H1 (cell line): ENCODE data around the gene CD7. TPM values are rescaled to one million over a fixed set of nuclear protein-coding genes. Genes with fewer than 3 reads are reported as not detected.

Experiments used
- CTCF ChIA-PET: fragments of 300-600 bp; sonication (Branson Sonifier 250); formaldehyde crosslinking; loops from one replicate; lab custom pipeline; 2021; ENCODE audit not compliant: partially characterized antibody; lab: Charles Lee
- POLR2A ChIA-PET: fragments of 300-600 bp; sonication (Branson Sonifier 250); formaldehyde crosslinking; loops from one replicate; lab custom pipeline; 2021; ENCODE audit warnings: inconsistent platforms; ENCODE audit not compliant: partially characterized antibody; lab: Charles Lee
- DNase-seq, 2 experiments: peaks; one replicate each; pipeline versions ENCODE4 v3.0.0 to v3.0.0-alpha.2; 2010 to 2022; ENCODE audit warnings: low spot score in 2 of 2, low read depth in 1 of 2, mixed read lengths in 1 of 2
- FAIRE-seq: peaks from 2 replicates; lab custom pipeline; 2011; peaks lifted over from hg19 to GRCh38; lab: Jason Lieb, UNC
- H2AFZ ChIP-seq: 2 replicates; pipeline ENCODE4 v1.8.1; 2012; ENCODE audit warnings: low read length, inconsistent platforms
- H2AK5ac ChIP-seq: 2 replicates; pipeline ENCODE4 v1.6.1; 2013; ENCODE audit warnings: low read depth, low read length
- H2BK120ac ChIP-seq: replicated peaks from 2 replicates; pipeline ENCODE3; 2013; ENCODE audit warnings: low read depth, low read length, inconsistent platforms
- H2BK12ac ChIP-seq: 2 replicates; pipeline ENCODE4 v1.6.1; 2013; ENCODE audit warnings: low read depth, low read length
- H2BK15ac ChIP-seq: 2 replicates; pipeline ENCODE4 v1.6.1; 2013; ENCODE audit warnings: low read length
- H2BK20ac ChIP-seq: 2 replicates; pipeline ENCODE4 v1.6.1; 2013; ENCODE audit warnings: low read length
- H2BK5ac ChIP-seq: 2 replicates; pipeline ENCODE4 v1.6.1; 2013; ENCODE audit warnings: low read depth, low read length
- H3K14ac ChIP-seq: 2 replicates; pipeline ENCODE4 v1.6.1; 2013; ENCODE audit warnings: inconsistent platforms; ENCODE audit not compliant: insufficient read length
- H3K18ac ChIP-seq: 2 replicates; pipeline ENCODE4 v1.6.1; 2013; ENCODE audit warnings: low read length; ENCODE audit errors: extremely low read depth
- H3K23ac ChIP-seq: 2 replicates; pipeline ENCODE4 v1.6.1; 2013; ENCODE audit warnings: inconsistent platforms; ENCODE audit not compliant: insufficient read length
- H3K23me2 ChIP-seq: 2 replicates; pipeline ENCODE4 v1.6.1; 2013; ENCODE audit warnings: low read depth, low read length
- H3K27ac ChIP-seq: 2 replicates; pipeline ENCODE4 v1.6.1; 2011; ENCODE audit warnings: low read depth, low read length, inconsistent platforms
- H3K27me3 ChIP-seq, 4 experiments: replicated peaks in 1 of 4; 1 replicate in 1 of 4; 2 replicates in 3 of 4; pipeline versions ENCODE4 v1.6.1 to v1.8.1; 2011 to 2013; ENCODE audit warnings: low read length in 3 of 4, mild to moderate bottlenecking in 3 of 4, inconsistent platforms in 2 of 4, mixed read lengths in 2 of 4, moderate library complexity in 1 of 4; ENCODE audit not compliant: control insufficient read depth in 3 of 4, insufficient read depth in 3 of 4; ENCODE audit errors: extremely low read depth in 1 of 4
- H3K36me3 ChIP-seq, 4 experiments: 2 replicates each; pipeline versions ENCODE4 v1.6.1 to v1.8.1; 2011 to 2013; ENCODE audit warnings: mild to moderate bottlenecking in 4 of 4, low read length in 3 of 4, moderate library complexity in 2 of 4, control low read depth in 1 of 4, inconsistent platforms in 1 of 4; ENCODE audit not compliant: insufficient read depth in 4 of 4, control insufficient read depth in 2 of 4
- H3K4ac ChIP-seq: replicated peaks from 2 replicates; pipeline ENCODE3; 2013; ENCODE audit warnings: low read length, low read depth, mixed read lengths, inconsistent platforms; ENCODE audit not compliant: insufficient read length
- H3K4me1 ChIP-seq, 4 experiments: replicated peaks in 1 of 4; 1 replicate in 1 of 4; 2 replicates in 3 of 4; pipeline versions ENCODE4 v1.6.1 to v1.8.1; 2011 to 2013; ENCODE audit warnings: low read length in 3 of 4, inconsistent platforms in 2 of 4, mixed read lengths in 1 of 4; ENCODE audit not compliant: insufficient read depth in 4 of 4, control insufficient read depth in 3 of 4
- H3K4me2 ChIP-seq, 2 experiments: 2 replicates each; pipeline versions ENCODE4 v1.6.1 to v1.8.1; 2011 to 2013; ENCODE audit warnings: low read depth in 2 of 2, low read length in 2 of 2, control low read depth in 1 of 2, inconsistent platforms in 1 of 2, mild to moderate bottlenecking in 1 of 2; ENCODE audit not compliant: insufficient read depth in 1 of 2
- H3K4me3 ChIP-seq, 4 experiments: fragments of 200-600, 300-600 bp in 1 of 4; sonication (generic), shearing (Covaris generic), sonication (Bioruptor Twin) in 1 of 4; 2 replicates each; pipeline versions ENCODE4 v1.5.1 to v1.8.1; 2011 to 2016; ENCODE audit warnings: low read length in 4 of 4, low read depth in 3 of 4, control low read depth in 2 of 4, inconsistent platforms in 2 of 4, mild to moderate bottlenecking in 2 of 4, mixed read lengths in 1 of 4, moderate library complexity in 1 of 4; ENCODE audit not compliant: insufficient read depth in 2 of 4; ENCODE audit errors: extremely low read depth in 1 of 4
- H3K56ac ChIP-seq: replicated peaks from 2 replicates; pipeline ENCODE3; 2013; ENCODE audit warnings: low read depth, mild to moderate bottlenecking, mixed read lengths, low read length, inconsistent platforms; ENCODE audit not compliant: insufficient read length
- H3K79me1 ChIP-seq: 2 replicates; pipeline ENCODE4 v1.6.1; 2013; ENCODE audit warnings: low read depth, low read length, control low read depth
- H3K79me2 ChIP-seq, 2 experiments: 2 replicates each; pipeline versions ENCODE4 v1.6.1 to v1.8.1; 2012 to 2013; ENCODE audit warnings: low read length in 2 of 2, mild to moderate bottlenecking in 2 of 2, inconsistent platforms in 1 of 2; ENCODE audit not compliant: insufficient read depth in 2 of 2, control insufficient read depth in 1 of 2
- H3K9ac ChIP-seq, 4 experiments: replicated peaks in 1 of 4; 1 replicate in 1 of 4; 2 replicates in 3 of 4; pipeline versions ENCODE4 v1.6.1 to v1.8.1; 2011 to 2013; ENCODE audit warnings: low read depth in 3 of 4, low read length in 3 of 4, control low read depth in 2 of 4, mild to moderate bottlenecking in 2 of 4, moderate library complexity in 2 of 4, inconsistent platforms in 1 of 4; ENCODE audit errors: extremely low read depth in 1 of 4
- H3K9me3 ChIP-seq, 2 experiments: 2 replicates each; pipeline versions ENCODE4 v1.6.1 to v1.8.1; 2012 to 2013; ENCODE audit warnings: mild to moderate bottlenecking in 2 of 2, moderate library complexity in 2 of 2, control low read depth in 1 of 2, inconsistent platforms in 1 of 2, low read depth in 1 of 2, low read length in 1 of 2, mixed read lengths in 1 of 2; ENCODE audit not compliant: insufficient read depth in 2 of 2
- H4K20me1 ChIP-seq, 2 experiments: replicated peaks in 1 of 2; 2 replicates each; pipeline versions ENCODE3 to v1.8.1; 2011 to 2013; ENCODE audit warnings: inconsistent platforms in 2 of 2, low read length in 2 of 2, mild to moderate bottlenecking in 1 of 2; ENCODE audit not compliant: insufficient read depth in 2 of 2, control insufficient read depth in 1 of 2
- H4K5ac ChIP-seq: 2 replicates; pipeline ENCODE4 v1.6.1; 2013; ENCODE audit warnings: low read length, low read depth, mixed read lengths, inconsistent platforms; ENCODE audit not compliant: insufficient read length
- H4K8ac ChIP-seq: 2 replicates; pipeline ENCODE4 v1.8.0; 2013; ENCODE audit warnings: mild to moderate bottlenecking, moderate library complexity, low read length, inconsistent platforms; ENCODE audit not compliant: insufficient read depth; ENCODE audit errors: extremely low read depth
- H4K91ac ChIP-seq: replicated peaks from 2 replicates; pipeline ENCODE3; 2013; ENCODE audit warnings: low read length, mixed read lengths, inconsistent platforms; ENCODE audit not compliant: insufficient read length
- CHD1 ChIP-seq: IDR thresholded peaks from 2 replicates; pipeline ENCODE4 v1.6.1; 2012; ENCODE audit warnings: low read depth, low read length, improper control_type of control experiment
- CHD2 ChIP-seq: IDR thresholded peaks from 2 replicates; pipeline ENCODE4 v1.6.1; 2012; ENCODE audit warnings: low read length, improper control_type of control experiment
- GTF2F1 ChIP-seq: IDR thresholded peaks from 2 replicates; pipeline ENCODE4 v1.6.1; 2012; ENCODE audit warnings: low read depth, low read length, improper control_type of control experiment, borderline replicate concordance
- SAP30 ChIP-seq: fragments of 300-600 bp; sonication (generic); IDR thresholded peaks from 2 replicates; pipeline ENCODE4 v1.7.1; 2012; ENCODE audit warnings: low read length, moderate library complexity, mild to moderate bottlenecking, inconsistent platforms; ENCODE audit not compliant: insufficient read depth, insufficient replicate concordance
- SIN3A ChIP-seq, 2 experiments: IDR thresholded peaks in 1 of 2; conservative IDR thresholded peaks in 1 of 2; 2 replicates each; pipeline ENCODE4 v1.6.1; 2011 to 2012; ENCODE audit warnings: low read length in 2 of 2, improper control_type of control experiment in 1 of 2, low read depth in 1 of 2, mild to moderate bottlenecking in 1 of 2
- YY1 ChIP-seq: IDR thresholded peaks from 2 replicates; pipeline ENCODE4 v1.6.1; 2011; ENCODE audit warnings: low read depth, mild to moderate bottlenecking, low read length
- ZNF274 ChIP-seq: IDR thresholded peaks from 2 replicates; pipeline ENCODE4 v1.7.0; 2012; ENCODE audit warnings: low read length, borderline replicate concordance; ENCODE audit errors: extremely low read depth
- WGBS, 2 experiments: shearing (Covaris generic) in 1 of 2; methylation state at CpG; one replicate each; pipeline versions ENCODE4 v1.1.6 to v1.1.7; 2013 to 2015; ENCODE audit warnings: low lambda C conversion rate in 2 of 2, mixed read lengths in 2 of 2, inconsistent platforms in 1 of 2, low coverage in 1 of 2, missing lambda C conversion rate in 1 of 2; ENCODE audit not compliant: insufficient replicate concordance in 2 of 2, insufficient coverage in 1 of 2, insufficient read length in 1 of 2; ENCODE audit errors: extremely low coverage in 1 of 2, missing lambda C conversion rate in 1 of 2; 5-methylcytosine and 5-hydroxymethylcytosine counted together
- polyA plus RNA-seq, 7 experiments: library from polyadenylated mRNA; depleted of rRNA in 3 of 7; stranded (reverse) in 5 of 7; unstranded in 2 of 7; fragments of >200 nt in 5 of 7; fragments of 200-250 nt in 2 of 7; gene quantifications; 1 replicate in 5 of 7; 2 replicates in 1 of 7; 4 replicates in 1 of 7; pipeline versions ENCODE4 v1.2.1 to v1.2.3, GENCODE V29; 2011 to 2013; ENCODE audit warnings: missing spikeins in 2 of 7, mixed read lengths in 2 of 7
- total RNA-seq: library from RNA; stranded (reverse); fragmentation: NEBNext Ultra II Directional; extraction: Animal tissue kit (Norgen Biotek cat#: 25700); gene quantifications from 2 replicates; pipeline ENCODE4 v1.2.1, GENCODE V29; 2021
- TF ChIP-seq, protein P1 (sequence below): IDR thresholded peaks from 2 replicates; pipeline ENCODE4 v1.6.1; 2012; ENCODE audit warnings: inconsistent platforms

Gene CD7
- total and polyA plus RNA-seq, 2 of the 8 experiments (the other 6 are each of a cell fraction or from before 2014, with no cell fraction given): 0.83 to 0.86 TPM

DNA sequence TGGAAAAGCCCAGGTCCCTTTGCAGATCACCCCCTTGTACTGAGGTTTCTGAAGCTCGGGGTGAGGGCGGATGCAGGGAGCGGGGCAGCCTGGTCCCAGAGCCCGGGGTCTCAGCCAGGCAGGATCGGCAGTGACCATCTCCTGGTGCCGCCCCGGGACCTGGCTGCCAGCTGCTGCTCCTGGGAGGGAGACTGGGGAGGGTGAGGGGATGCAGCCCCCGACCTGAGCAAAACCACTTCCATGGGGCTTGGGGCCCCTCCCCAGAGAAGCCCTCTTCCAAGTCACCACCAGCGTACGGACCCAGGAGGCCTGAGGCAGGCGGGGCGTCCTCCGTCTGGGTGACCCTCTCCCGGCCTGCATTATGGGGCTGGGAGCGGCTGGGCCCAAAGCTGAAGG, 14.8 kb downstream of the CD7 start:
- Histone ChIP-seq H3K27ac (no peak overlapping the region), H4K5ac (no peak overlapping the region), H2BK20ac (no peak overlapping the region), H3K9me3 (no peaks in the 10 kb centered on the region), H2BK5ac (no peak overlapping the region), H3K56ac (no peak overlapping the region), H3K79me2 (no peaks in the 10 kb centered on the region), H3K4me3 (no peak overlapping the region), H3K79me1 (no peaks in the 10 kb centered on the region), H3K36me3 (no peaks in the 10 kb centered on the region; a peak in 1 of 8 replicates), H2AFZ (no peak overlapping the region), H3K9ac (no peak overlapping the region), H2BK15ac (no peak overlapping the region), H2AK5ac (no peak overlapping the region), H3K4me2 (no peak overlapping the region), H3K27me3 (no peaks in the 10 kb centered on the region), H4K8ac (peak overlapping the region; percentile 79; the same call in 1 of the 2 replicates), H2BK120ac (no peak overlapping the region), H3K18ac (no peak overlapping the region), H2BK12ac (no peak overlapping the region), H4K20me1 (no peaks in the 10 kb centered on the region), H3K23ac (no peak overlapping the region), H3K4me1 (peaks cover 0 to 6% (median 3%) of the 10 kb centered on the region in 4 experiments; a peak in 3 of 7 replicates), H3K23me2 (no peaks in the 10 kb centered on the region), H4K91ac (no peak overlapping the region), H3K4ac (no peak overlapping the region), H3K14ac (no peak overlapping the region)
- FAIRE-seq: no peak
- DNase-seq: peak in 1 of 2 experiments; percentile 44
- ChIA-PET CTCF (interaction anchor here (0.7 to 4.7 kb wide), 9 partner anchors 10 to 369 kb away, joined by 3 to 32 read pairs (median 7); partner anchors contain the start of gene CD7), POLR2A (interaction anchor here (0.7 to 2.4 kb wide), 3 partner anchors 10 to 31 kb away, joined by 3 to 18 read pairs (median 3); partner anchors contain the start of gene CD7)
- no peak for TF ChIP-seq CHD1
- no peak for TF ChIP-seq GTF2F1
- no peak for TF ChIP-seq SAP30
- TF ChIP-seq ZNF274: no peak
- TF ChIP-seq, protein P1, sequence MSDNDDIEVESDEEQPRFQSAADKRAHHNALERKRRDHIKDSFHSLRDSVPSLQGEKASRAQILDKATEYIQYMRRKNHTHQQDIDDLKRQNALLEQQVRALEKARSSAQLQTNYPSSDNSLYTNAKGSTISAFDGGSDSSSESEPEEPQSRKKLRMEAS: no peak
- TF ChIP-seq CHD2: no peak
- no peak for TF ChIP-seq SIN3A (conservative IDR thresholded peaks at IDR 0.05 in 1 of 2, IDR thresholded peaks at IDR 0.05 in 1 of 2; ENCODE audit: low read depth in 1 of 2, low read length in 2 of 2)
- TF ChIP-seq YY1: no peak
- 93% methylated on average over 15 of the region's 15 CpGs; no CpG with 5 or more reads in 1 of the 2 experiments for whole genome bisulfite sequencing, 2 experiments
